ENCODE data around the gene OSBPL5.

Gene OSBPL5

GRCh38 chr11:3139086-3139440, 26.0 kb downstream of the OSBPL5 start:
- Histone ChIP-seq H3K27ac (ENCODE audit: low read length) (no peak overlapping the region), H3K27me3 (ENCODE audit: insufficient read depth, low read length) (no peaks in the 10 kb centered on the region), H3K4me1 (ENCODE audit: insufficient read depth, low read length) (no peaks in the 10 kb centered on the region), H3K9ac (ENCODE audit: low read depth, low read length) (no peak overlapping the region), H3K36me3 (ENCODE audit: insufficient read depth, low read depth, low read length) (no peaks in the 10 kb centered on the region), H3K9me3 (ENCODE audit: insufficient read depth, low read depth, low read length) (no peaks in the 10 kb centered on the region), H3K4me3 (ENCODE audit: low read length) (no peak overlapping the region)

- no peak overlapping the region for H3K9ac ChIP-seq (ENCODE audit: low read depth, low read length)
- H3K27me3 ChIP-seq (ENCODE audit: insufficient read depth, low read length) = no peaks in the 10 kb centered on the region
- no peak overlapping the region for H3K27ac ChIP-seq (ENCODE audit: low read length)
- no peaks in the 10 kb centered on the region for H3K9me3 ChIP-seq (ENCODE audit: insufficient read depth, low read depth, low read length)
- H3K4me3 ChIP-seq (ENCODE audit: low read length) = no peak overlapping the region
- H3K4me1 ChIP-seq (ENCODE audit: insufficient read depth, low read length) = no peaks in the 10 kb centered on the region
- no peaks in the 10 kb centered on the region for H3K36me3 ChIP-seq (ENCODE audit: insufficient read depth, low read depth, low read length)
These were observed 26.7 kb downstream of the OSBPL5 start for GRCh38 chr11:3138178-3139085.

GRCh38 chr11:3137486-3138177, 27.5 kb downstream of the OSBPL5 start:
- Histone ChIP-seq H3K4me1 (ENCODE audit: insufficient read depth, low read length) (no peaks in the 10 kb centered on the region), H3K27ac (ENCODE audit: low read length) (no peak overlapping the region), H3K36me3 (ENCODE audit: insufficient read depth, low read depth, low read length) (no peaks in the 10 kb centered on the region), H3K27me3 (ENCODE audit: insufficient read depth, low read length) (no peaks in the 10 kb centered on the region), H3K9ac (ENCODE audit: low read depth, low read length) (no peak overlapping the region), H3K4me3 (ENCODE audit: low read length) (no peak overlapping the region), H3K9me3 (ENCODE audit: insufficient read depth, low read depth, low read length) (no peaks in the 10 kb centered on the region)

- Histone ChIP-seq H3K9ac (ENCODE audit: low read depth, low read length) (no peak overlapping the region), H3K36me3 (ENCODE audit: insufficient read depth, low read depth, low read length) (no peaks in the 10 kb centered on the region), H3K27me3 (ENCODE audit: insufficient read depth, low read length) (no peaks in the 10 kb centered on the region), H3K27ac (ENCODE audit: low read length) (no peak overlapping the region), H3K4me1 (ENCODE audit: insufficient read depth, low read length) (no peaks in the 10 kb centered on the region), H3K9me3 (ENCODE audit: insufficient read depth, low read depth, low read length) (no peaks in the 10 kb centered on the region), H3K4me3 (ENCODE audit: low read length) (no peak overlapping the region)
These were observed 28.3 kb downstream of the OSBPL5 start for GRCh38 chr11:3136546-3137455.

GRCh38 chr11:3135481-3136440, 29.3 kb downstream of the OSBPL5 start:
- H3K9ac ChIP-seq (ENCODE audit: low read depth, low read length) = no peak overlapping the region
- H3K36me3 ChIP-seq (ENCODE audit: insufficient read depth, low read depth, low read length) = no peaks in the 10 kb centered on the region
- H3K4me3 ChIP-seq (ENCODE audit: low read length) = no peak overlapping the region

GRCh38 chr11:3134651-3135480, 30.2 kb downstream of the OSBPL5 start:
- no peak overlapping the region for H3K9ac ChIP-seq (ENCODE audit: low read depth, low read length)
- no peaks in the 10 kb centered on the region for H3K27me3 ChIP-seq (ENCODE audit: insufficient read depth, low read length)
- H3K27ac ChIP-seq (ENCODE audit: low read length) = no peak overlapping the region
- no peaks in the 10 kb centered on the region for H3K9me3 ChIP-seq (ENCODE audit: insufficient read depth, low read depth, low read length)
- no peaks in the 10 kb centered on the region for H3K36me3 ChIP-seq (ENCODE audit: insufficient read depth, low read depth, low read length)
- H3K4me3 ChIP-seq (ENCODE audit: low read length) = no peak overlapping the region
- H3K4me1 ChIP-seq (ENCODE audit: insufficient read depth, low read length) = no peaks in the 10 kb centered on the region

More at GRCh38 chr11:3135481-3136440, 29.3 kb downstream of the OSBPL5 start:
- Histone ChIP-seq H3K4me1 (ENCODE audit: insufficient read depth, low read length) (no peaks in the 10 kb centered on the region), H3K9me3 (ENCODE audit: insufficient read depth, low read depth, low read length) (no peaks in the 10 kb centered on the region), H3K27ac (ENCODE audit: low read length) (no peak overlapping the region), H3K27me3 (ENCODE audit: insufficient read depth, low read length) (no peaks in the 10 kb centered on the region)

GRCh38 chr11:3134218-3134621, 30.9 kb downstream of the OSBPL5 start:
- no peaks in the 10 kb centered on the region for H3K4me1 ChIP-seq (ENCODE audit: insufficient read depth, low read length)
- no peak overlapping the region for H3K27ac ChIP-seq (ENCODE audit: low read length)
- no peaks in the 10 kb centered on the region for H3K36me3 ChIP-seq (ENCODE audit: insufficient read depth, low read depth, low read length)
- H3K4me3 ChIP-seq (ENCODE audit: low read length) = no peak overlapping the region
- H3K27me3 ChIP-seq (ENCODE audit: insufficient read depth, low read length) = no peaks in the 10 kb centered on the region
- no peak overlapping the region for H3K9ac ChIP-seq (ENCODE audit: low read depth, low read length)
- no peaks in the 10 kb centered on the region for H3K9me3 ChIP-seq (ENCODE audit: insufficient read depth, low read depth, low read length)

GRCh38 chr11:3133261-3134217, 31.6 kb downstream of the OSBPL5 start:
- no peak overlapping the region for H3K9ac ChIP-seq (ENCODE audit: low read depth, low read length)
- H3K27ac ChIP-seq (ENCODE audit: low read length) = no peak overlapping the region
- H3K4me3 ChIP-seq (ENCODE audit: low read length) = no peak overlapping the region
- H3K36me3 ChIP-seq (ENCODE audit: insufficient read depth, low read depth, low read length) = no peaks in the 10 kb centered on the region
- no peaks in the 10 kb centered on the region for H3K9me3 ChIP-seq (ENCODE audit: insufficient read depth, low read depth, low read length)
- no peaks in the 10 kb centered on the region for H3K4me1 ChIP-seq (ENCODE audit: insufficient read depth, low read length)
- H3K27me3 ChIP-seq (ENCODE audit: insufficient read depth, low read length) = no peaks in the 10 kb centered on the region

- H3K27me3 ChIP-seq (ENCODE audit: insufficient read depth, low read length) = no peaks in the 10 kb centered on the region
- no peaks in the 10 kb centered on the region for H3K4me1 ChIP-seq (ENCODE audit: insufficient read depth, low read length)
- H3K27ac ChIP-seq (ENCODE audit: low read length) = no peak overlapping the region
- H3K36me3 ChIP-seq (ENCODE audit: insufficient read depth, low read depth, low read length) = no peaks in the 10 kb centered on the region
- no peaks in the 10 kb centered on the region for H3K9me3 ChIP-seq (ENCODE audit: insufficient read depth, low read depth, low read length)
- no peak overlapping the region for H3K4me3 ChIP-seq (ENCODE audit: low read length)
- no peak overlapping the region for H3K9ac ChIP-seq (ENCODE audit: low read depth, low read length)
These were observed 32.3 kb downstream of the OSBPL5 start for GRCh38 chr11:3132831-3133260.

Measured in iPS-20b (cell line).